IMR-90 (cell line): ENCODE data around the gene CTNNA1. TPM values are rescaled to one million over a fixed set of nuclear protein-coding genes. Genes with fewer than 3 reads are reported as not detected.

Source experiments
- ATAC-seq: fragments of 200-7000 bp; cut with Tn5 transposase; 2 replicates; pipeline ENCODE4 v1.9.1; 2020; ENCODE audit warnings: low read depth, mild to moderate bottlenecking, moderate library complexity
- BruUV-seq: library from RNA; stranded (reverse); fragments of 400-500 nt; replicated peaks from 2 replicates; lab custom pipeline; 2021; lab: Mats Ljungman, UMichigan
- CTCF ChIA-PET: fragments of 300-600 bp; formaldehyde crosslinking; extraction: SDS; loops from one replicate; lab custom pipeline; 2021; ENCODE audit warnings: antibody characterized with exemption; lab: Yijun Ruan, JAX
- POLR2A ChIA-PET: fragments of 300-600 bp; sonication (Branson Sonifier 250); formaldehyde crosslinking; loops from one replicate; lab custom pipeline; 2022; ENCODE audit warnings: antibody characterized with exemption; ENCODE audit not compliant: unreplicated experiment; lab: Charles Lee
- DNase-seq: peaks from one replicate; pipeline ENCODE4 v3.0.0; 2013
- H2AFZ ChIP-seq: replicated peaks from 2 replicates; pipeline ENCODE3; 2013; ENCODE audit warnings: low read length, mild to moderate bottlenecking; ENCODE audit not compliant: poor library complexity
- H2AK5ac ChIP-seq: 2 replicates; pipeline ENCODE4 v1.6.1; 2013; ENCODE audit warnings: low read depth, low read length, inconsistent platforms
- H2AK9ac ChIP-seq: replicated peaks from 2 replicates; pipeline ENCODE3; 2013; ENCODE audit warnings: mild to moderate bottlenecking, low read depth, low read length, moderate library complexity; ENCODE audit not compliant: poor library complexity
- H2BK120ac ChIP-seq: 2 replicates; pipeline ENCODE4 v1.6.1; 2013; ENCODE audit warnings: low read depth, low read length, inconsistent platforms
- H2BK15ac ChIP-seq: 3 replicates; pipeline ENCODE4 v1.6.1; 2013; ENCODE audit warnings: low read depth, low read length, inconsistent platforms
- H2BK20ac ChIP-seq: 2 replicates; pipeline ENCODE4 v1.6.1; 2013; ENCODE audit warnings: low read depth, mild to moderate bottlenecking, inconsistent platforms, low read length, moderate library complexity
- H2BK5ac ChIP-seq: 2 replicates; pipeline ENCODE4 v1.6.1; 2013; ENCODE audit warnings: mild to moderate bottlenecking, low read depth, low read length, inconsistent platforms; ENCODE audit not compliant: poor library complexity, severe bottlenecking
- H3K14ac ChIP-seq: replicated peaks from 2 replicates; pipeline ENCODE4 v1.6.1; 2013; ENCODE audit warnings: low read depth, low read length, inconsistent platforms
- H3K18ac ChIP-seq: 2 replicates; pipeline ENCODE4 v1.6.1; 2013; ENCODE audit warnings: low read depth, low read length, control low read depth
- H3K23ac ChIP-seq: 2 replicates; pipeline ENCODE4 v1.6.1; 2013; ENCODE audit warnings: low read depth, low read length, inconsistent platforms
- H3K27ac ChIP-seq: 2 replicates; pipeline ENCODE4 v1.5.1; 2013; ENCODE audit warnings: mild to moderate bottlenecking, control low read depth, low read length; ENCODE audit not compliant: insufficient read depth
- H3K27me3 ChIP-seq: 2 replicates; pipeline ENCODE4 v1.6.1; 2013; ENCODE audit warnings: low read length; ENCODE audit not compliant: control insufficient read depth, insufficient read depth
- H3K36me3 ChIP-seq: 2 replicates; pipeline ENCODE4 v1.6.1; 2013; ENCODE audit warnings: low read length, mixed read lengths; ENCODE audit not compliant: control insufficient read depth, insufficient read depth
- H3K4ac ChIP-seq: 2 replicates; pipeline ENCODE4 v1.6.1; 2013; ENCODE audit warnings: low read depth, low read length, inconsistent platforms
- H3K4me1 ChIP-seq: 2 replicates; pipeline ENCODE4 v1.6.1; 2013; ENCODE audit warnings: low read length, mixed read lengths; ENCODE audit not compliant: control insufficient read depth, insufficient read depth
- H3K4me2 ChIP-seq: 2 replicates; pipeline ENCODE4 v1.6.1; 2013; ENCODE audit warnings: low read depth, mild to moderate bottlenecking, control low read depth, low read length, moderate library complexity
- H3K4me3 ChIP-seq: 2 replicates; pipeline ENCODE4 v1.5.1; 2013; ENCODE audit warnings: low read depth, mild to moderate bottlenecking, control low read depth, low read length, moderate library complexity; ENCODE audit not compliant: insufficient read depth
- H3K56ac ChIP-seq: 2 replicates; pipeline ENCODE4 v1.6.1; 2013; ENCODE audit warnings: low read length, inconsistent platforms; ENCODE audit not compliant: insufficient read depth; ENCODE audit errors: extremely low read depth
- H3K79me1 ChIP-seq, 2 experiments: 2 replicates each; pipeline ENCODE4 v1.6.1; 2013; ENCODE audit warnings: low read length in 2 of 2, inconsistent platforms in 1 of 2, low read depth in 1 of 2
- H3K9ac ChIP-seq: 2 replicates; pipeline ENCODE4 v1.6.1; 2013; ENCODE audit warnings: low read depth, low read length, control low read depth
- H3K9me1 ChIP-seq: 2 replicates; pipeline ENCODE4 v1.6.1; 2013; ENCODE audit warnings: low read length, inconsistent platforms; ENCODE audit not compliant: insufficient read depth
- H3K9me3 ChIP-seq: 2 replicates; pipeline ENCODE4 v1.6.1; 2013; ENCODE audit warnings: low read length; ENCODE audit not compliant: control insufficient read depth, insufficient read depth
- H4K20me1 ChIP-seq: 2 replicates; pipeline ENCODE4 v1.6.1; 2013; ENCODE audit warnings: low read length, inconsistent platforms; ENCODE audit not compliant: insufficient read depth
- H4K5ac ChIP-seq: 2 replicates; pipeline ENCODE4 v1.6.1; 2013; ENCODE audit warnings: mild to moderate bottlenecking, low read depth, low read length, control low read depth
- H4K8ac ChIP-seq, 2 experiments: 2 replicates each; pipeline ENCODE4 v1.6.1; 2013; ENCODE audit warnings: low read depth in 2 of 2, low read length in 2 of 2, control low read depth in 1 of 2, inconsistent platforms in 1 of 2
- H4K91ac ChIP-seq: 2 replicates; pipeline ENCODE4 v1.6.1; 2013; ENCODE audit warnings: low read depth, low read length, inconsistent platforms; ENCODE audit not compliant: insufficient read depth
- MAZ ChIP-seq: IDR thresholded peaks from 2 replicates; pipeline ENCODE4 v1.6.1; 2012; ENCODE audit warnings: low read depth, mild to moderate bottlenecking, low read length, improper control_type of control experiment, moderate library complexity, borderline replicate concordance
- RFX5 ChIP-seq: IDR thresholded peaks from 2 replicates; pipeline ENCODE4 v1.8.0; 2012; ENCODE audit warnings: low read depth, mild to moderate bottlenecking, low read length, moderate library complexity
- WGBS, 2 experiments: methylation state at CpG; one replicate each; pipeline versions ENCODE4 v1.1.5 to v1.1.7; 2013; ENCODE audit warnings: missing lambda C conversion rate in 2 of 2; ENCODE audit not compliant: insufficient read length in 1 of 2; ENCODE audit errors: extremely low coverage in 2 of 2; 5-methylcytosine and 5-hydroxymethylcytosine counted together
- dilution Hi-C: fragments of 300-500 bp; cut with HindIII; formaldehyde crosslinking; loops from one replicate; pipeline ENCODE4 v1.14.3; 2018; ENCODE audit warnings: low sequenced_read_pairs; ENCODE audit not compliant: unreplicated experiment
- in situ Hi-C: fragments of 300-500 bp; cut with MboI; formaldehyde crosslinking; loops from 3 replicates; pipeline ENCODE4 v1.14.3; 2019; ENCODE audit warnings: low sequenced_read_pairs, inconsistent platforms, mixed read lengths
- intact Hi-C: fragments of 100-400 bp; cut with micrococcal nuclease; formaldehyde crosslinking; loops from 2 replicates; pipeline ENCODE4 v1.10.0; 2022
- polyA plus RNA-seq, 3 experiments: library from polyadenylated mRNA; depleted of rRNA; stranded (reverse); fragments of >200 nt; gene quantifications; 2 replicates each; pipeline ENCODE4 v1.2.3, GENCODE V29; 2012; ENCODE audit warnings: low replicate concordance in 1 of 3
- total RNA-seq: library from RNA; depleted of rRNA; stranded (reverse); fragments of >200 nt; gene quantifications from 2 replicates; pipeline ENCODE4 v1.2.3, GENCODE V29; 2012

The CTNNA1 gene
- total and polyA plus RNA-seq, 2 of the 4 experiments (the other 2 are of a cell fraction) = 220 to 471 TPM

GRCh38 chr5:138972836-138973235, 219.6 kb downstream of the CTNNA1 start:
- Histone ChIP-seq H3K4me2 (no peak overlapping the region), H4K5ac (no peak overlapping the region), H3K79me1 (peaks cover 0 to 8% of the 10 kb centered on the region in 2 experiments; a peak in 1 of 4 replicates), H2BK5ac (no peak overlapping the region), H4K8ac (no peak overlapping the region), H4K20me1 (no peaks in the 10 kb centered on the region), H3K9me3 (no peaks in the 10 kb centered on the region), H3K14ac (no peak overlapping the region), H3K27me3 (no peaks in the 10 kb centered on the region), H3K4me1 (peaks cover 10% of the 10 kb centered on the region), H2BK120ac (no peak overlapping the region), H4K91ac (no peak overlapping the region), H3K4me3 (no peak overlapping the region), H2AK9ac (no peak overlapping the region), H2BK20ac (no peak overlapping the region), H2BK15ac (no peak overlapping the region), H3K9me1 (peaks cover 16% of the 10 kb centered on the region), H3K36me3 (no peaks in the 10 kb centered on the region), H3K18ac (no peak overlapping the region), H3K9ac (no peak overlapping the region), H2AK5ac (no peak overlapping the region), H3K23ac (no peak overlapping the region), H3K27ac (no peak overlapping the region), H2AFZ (no peak overlapping the region), H3K4ac (no peak overlapping the region), H3K56ac (no peak overlapping the region)
- no CpG with 5 or more reads among the region's 4 CpGs for WGBS, 2 experiments
- ATAC-seq (no peak), DNase-seq (no peak)
- in situ Hi-C loops = no loop called here
- CTCF ChIA-PET = interaction anchor here (1.0 kb wide), 1 partner anchor 9 kb away, joined by 3 read pairs; no protein-coding TSS in a partner anchor
- TF ChIP-seq MAZ = no peak
- TF ChIP-seq RFX5 = no peak
- dilution Hi-C loops = no loop called here
- intact Hi-C loops = no loop called here
- POLR2A ChIA-PET = no interaction called here
- BruUV-seq = no TSS peak
